SU-DHL-6 (cell line): ENCODE data around the gene MAP3K4.
"Not testable (repeated sequence)": the region's sequence is repeated elsewhere in the genome, so short reads cannot be mapped to it uniquely, and the experiment has no call there.

Source experiments
- H2AFZ ChIP-seq: fragments of 200-600 bp; sonication (generic); 2 replicates; pipeline ENCODE4 v1.6.1; 2014; ENCODE audit warnings: low read depth, mild to moderate bottlenecking, moderate library complexity, mixed read lengths, antibody characterized with exemption, low read length; ENCODE audit not compliant: severe bottlenecking
- H3F3A ChIP-seq: fragments of 200-600 bp; shearing (Covaris generic); 2 replicates; pipeline ENCODE4 v1.6.0; 2016; ENCODE audit warnings: antibody characterized with exemption, mild to moderate bottlenecking; ENCODE audit not compliant: insufficient read depth
- H3K27ac ChIP-seq: fragments of 200-600 bp; sonication (generic); 2 replicates; pipeline ENCODE4 v1.5.1; 2016; ENCODE audit warnings: low read depth, mild to moderate bottlenecking, low read length, moderate library complexity, mixed read lengths
- H3K27me3 ChIP-seq: fragments of 200-600 bp; sonication (generic), shearing (Covaris generic); 2 replicates; pipeline ENCODE4 v1.6.0; 2014; ENCODE audit warnings: mild to moderate bottlenecking, low read length
- H3K36me3 ChIP-seq: fragments of 200-600 bp; sonication (generic); 2 replicates; pipeline ENCODE4 v1.6.1; 2014; ENCODE audit warnings: mild to moderate bottlenecking, low read length, mixed read lengths
- H3K4me2 ChIP-seq: fragments of 300-600, 200-600 bp; shearing (Covaris generic), sonication (generic); 2 replicates; pipeline ENCODE4 v1.6.0; 2014; ENCODE audit warnings: low read length, low read depth, mild to moderate bottlenecking; ENCODE audit not compliant: poor library complexity, severe bottlenecking
- H3K4me3 ChIP-seq: fragments of 200-600 bp; sonication (generic); 2 replicates; pipeline ENCODE4 v1.5.1; 2014; ENCODE audit warnings: antibody characterized with exemption, low read length, mild to moderate bottlenecking, mixed read lengths; ENCODE audit not compliant: insufficient read depth, poor library complexity, severe bottlenecking
- H3K79me2 ChIP-seq: fragments of 200-600 bp; sonication (generic); 2 replicates; pipeline ENCODE4 v1.6.1; 2014; ENCODE audit warnings: mild to moderate bottlenecking, low read length, moderate library complexity; ENCODE audit not compliant: insufficient read depth
- H3K9ac ChIP-seq: fragments of 200-600 bp; sonication (generic); 2 replicates; pipeline ENCODE4 v1.7.0; 2014; ENCODE audit warnings: mild to moderate bottlenecking, low read length
- H3K9me2 ChIP-seq: fragments of 200-600 bp; sonication (generic); replicated peaks from 2 replicates; pipeline ENCODE4 v1.6.1; 2014; ENCODE audit warnings: low read length; ENCODE audit not compliant: insufficient read depth
- H3K9me3 ChIP-seq: fragments of 200-600 bp; sonication (generic); 2 replicates; pipeline ENCODE4 v1.6.1; 2014; ENCODE audit warnings: low read length, mixed read lengths; ENCODE audit not compliant: insufficient read depth
- H4K20me1 ChIP-seq: fragments of 200-600 bp; sonication (generic); 2 replicates; pipeline ENCODE4 v1.6.1; 2014; ENCODE audit warnings: low read depth, mild to moderate bottlenecking, antibody characterized with exemption, low read length, moderate library complexity, mixed read lengths
- CTCF ChIP-seq: fragments of 200-600 bp; sonication (generic); IDR thresholded peaks from one replicate; pipeline ENCODE4 v1.5.1; 2017; ENCODE audit warnings: antibody characterized with exemption, mild to moderate bottlenecking, low read length, moderate library complexity; ENCODE audit not compliant: insufficient read depth, poor library complexity, severe bottlenecking
- EZH2phosphoT487 ChIP-seq: fragments of 200-600 bp; sonication (generic), shearing (Covaris generic); conservative IDR thresholded peaks from 2 replicates; pipeline ENCODE4 v1.6.1; 2018; ENCODE audit warnings: mild to moderate bottlenecking, antibody characterized with exemption, low read length, moderate library complexity, mixed read lengths

Gene MAP3K4

GRCh38 chr6:160967351-160967750 lies 24.2 kb upstream of the MAP3K4 start:
- Histone ChIP-seq H3K27ac (no peak overlapping the region), H3K27me3 (no peaks in the 10 kb centered on the region), H4K20me1 (no peaks in the 10 kb centered on the region), H3K4me3 (no peak overlapping the region), H3K79me2 (no peaks in the 10 kb centered on the region), H3K36me3 (no peaks in the 10 kb centered on the region), H3K9ac (no peak overlapping the region), H3K4me2 (no peak overlapping the region), H3F3A (no peaks in the 10 kb centered on the region), H3K9me3 (no peaks in the 10 kb centered on the region), H2AFZ (no peak overlapping the region), H3K9me2 (no peaks in the 10 kb centered on the region)
- TF ChIP-seq EZH2phosphoT487 (no peak), CTCF (no peak)

GRCh38 chr6:160967833-160968232 lies 23.7 kb upstream of the MAP3K4 start:
- H3K4me3 ChIP-seq = no peak overlapping the region
- H3F3A ChIP-seq = no peaks in the 10 kb centered on the region
- no peak overlapping the region for H3K9ac ChIP-seq
- no peaks in the 10 kb centered on the region for H3K36me3 ChIP-seq
- H3K9me3 ChIP-seq = no peaks in the 10 kb centered on the region
- H3K9me2 ChIP-seq = no peaks in the 10 kb centered on the region
- H3K27me3 ChIP-seq = no peaks in the 10 kb centered on the region
- H4K20me1 ChIP-seq = no peaks in the 10 kb centered on the region
- no peak overlapping the region for H2AFZ ChIP-seq
- no peak overlapping the region for H3K27ac ChIP-seq
- TF ChIP-seq EZH2phosphoT487 = no peak
- TF ChIP-seq CTCF = no peak
- H3K4me2 ChIP-seq = no peak overlapping the region
- H3K79me2 ChIP-seq = no peaks in the 10 kb centered on the region

- TF ChIP-seq EZH2phosphoT487 (no peak), CTCF (no peak)
- H4K20me1 ChIP-seq = no peaks in the 10 kb centered on the region
- no peak overlapping the region for H2AFZ ChIP-seq
- no peaks in the 10 kb centered on the region for H3F3A ChIP-seq
- no peaks in the 10 kb centered on the region for H3K9me3 ChIP-seq
- H3K4me3 ChIP-seq = no peak overlapping the region
- no peaks in the 10 kb centered on the region for H3K27me3 ChIP-seq
- H3K36me3 ChIP-seq = no peaks in the 10 kb centered on the region
- H3K27ac ChIP-seq = no peak overlapping the region
- H3K4me2 ChIP-seq = no peak overlapping the region
- no peaks in the 10 kb centered on the region for H3K79me2 ChIP-seq
- H3K9ac ChIP-seq = no peak overlapping the region
- no peaks in the 10 kb centered on the region for H3K9me2 ChIP-seq
Observed at GRCh38 chr6:160971171-160971570, 20.4 kb upstream of the MAP3K4 start.

- TF ChIP-seq CTCF (no peak), EZH2phosphoT487 (no peak)
- Histone ChIP-seq H4K20me1 (no peaks in the 10 kb centered on the region), H3K4me2 (no peak overlapping the region), H3K4me3 (no peak overlapping the region), H2AFZ (no peak overlapping the region), H3K27me3 (no peaks in the 10 kb centered on the region), H3K9me3 (no peaks in the 10 kb centered on the region), H3K27ac (no peak overlapping the region), H3K36me3 (no peaks in the 10 kb centered on the region), H3K9ac (no peak overlapping the region), H3F3A (no peaks in the 10 kb centered on the region), H3K9me2 (no peaks in the 10 kb centered on the region), H3K79me2 (no peaks in the 10 kb centered on the region)
Observed at GRCh38 chr6:160972111-160972510, 19.5 kb upstream of the MAP3K4 start.

- not testable (repeated sequence) for H3K9ac ChIP-seq, H2AFZ ChIP-seq, H3K4me3 ChIP-seq, H3K9me2 ChIP-seq, H3K9me3 ChIP-seq, H3K27me3 ChIP-seq, H3K27ac ChIP-seq, H3F3A ChIP-seq, H3K36me3 ChIP-seq, H3K79me2 ChIP-seq, H3K4me2 ChIP-seq, H4K20me1 ChIP-seq
Observed at GRCh38 chr6:160972594-160972993, 19.0 kb upstream of the MAP3K4 start.
